Muscle of leg (tissue), 11 donors: Measurements from ENCODE around the gene CALCA. TPM values are rescaled to one million over a fixed set of nuclear protein-coding genes. Genes with fewer than 3 reads are reported as not detected.
A peak's percentile ranks its signal among the peaks of the same experiment; 100 is the strongest.

Experiments
- DNase-seq: peaks from one replicate; pipeline ENCODE4 v3.0.0; 2013
- H3K27ac ChIP-seq: one replicate; pipeline ENCODE4 v1.5.1; 2013; ENCODE audit warnings: mild to moderate bottlenecking, low read length, control low read depth
- H3K27me3 ChIP-seq: one replicate; pipeline ENCODE4 v1.6.1; 2013; ENCODE audit warnings: low read length; ENCODE audit not compliant: control insufficient read depth, insufficient read depth
- H3K36me3 ChIP-seq: one replicate; pipeline ENCODE4 v1.6.1; 2013; ENCODE audit warnings: low read length; ENCODE audit not compliant: control insufficient read depth, insufficient read depth
- H3K4me1 ChIP-seq: one replicate; pipeline ENCODE4 v1.6.1; 2013; ENCODE audit warnings: low read length; ENCODE audit not compliant: control insufficient read depth, insufficient read depth
- H3K4me3 ChIP-seq: one replicate; pipeline ENCODE4 v1.5.1; 2013; ENCODE audit warnings: low read length, control low read depth
- H3K9me3 ChIP-seq: replicated peaks from 2 replicates; pipeline ENCODE4 v1.6.1; 2013; ENCODE audit warnings: low read depth, low read length; ENCODE audit not compliant: control insufficient read depth
- WGBS: methylation state at CpG from one replicate; pipeline ENCODE4 v1.1.5; 2013; ENCODE audit warnings: missing lambda C conversion rate; ENCODE audit not compliant: insufficient coverage; 5-methylcytosine and 5-hydroxymethylcytosine counted together
- polyA plus RNA-seq, 8 donors: library from polyadenylated mRNA; unstranded; fragments of 120-200 nt; gene quantifications; one replicate each; pipeline versions ENCODE4 v1.2.1 to v1.2.3, GENCODE V29; 2013; ENCODE audit warnings: inconsistent platforms in 1 of 8, low replicate concordance in 1 of 8; ENCODE audit not compliant: insufficient read length in 8 of 8, insufficient read depth in 1 of 8
- total RNA-seq: library from RNA; stranded (reverse); fragments of 120-200 nt; gene quantifications from one replicate; pipeline ENCODE4 v1.2.4, GENCODE V29; 2013

CALCA gene
- total and polyA plus RNA-seq, 9 donors: 0.08 TPM; not detected in 8

DNA sequence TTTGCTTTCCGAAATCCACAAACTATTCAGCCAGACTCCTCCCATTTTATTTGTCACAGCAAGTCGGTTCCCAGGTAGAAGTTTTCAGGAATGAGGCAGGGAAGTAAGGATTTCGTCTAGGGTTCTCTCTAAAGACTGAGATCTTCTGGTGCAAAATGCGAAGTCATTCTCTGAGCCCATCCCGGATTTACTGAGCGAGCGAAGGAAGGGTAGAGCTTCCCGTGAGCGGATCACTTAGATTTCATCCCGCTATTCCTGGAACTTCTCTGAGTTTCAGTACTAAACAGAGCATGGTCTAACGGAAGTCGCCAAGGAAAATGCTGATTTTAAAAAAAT is 3.1 kb upstream of the CALCA start:
- Histone ChIP-seq H3K27ac (no peak overlapping the region), H3K9me3 (no peaks in the 10 kb centered on the region), H3K4me1 (peaks cover 23% of the 10 kb centered on the region), H3K36me3 (no peaks in the 10 kb centered on the region), H3K4me3 (no peak overlapping the region), H3K27me3 (peaks cover 53% of the 10 kb centered on the region)
- DNase-seq: peak; percentile 16
- WGBS: 0% methylated on average over 8 of the region's 12 CpGs

DNA sequence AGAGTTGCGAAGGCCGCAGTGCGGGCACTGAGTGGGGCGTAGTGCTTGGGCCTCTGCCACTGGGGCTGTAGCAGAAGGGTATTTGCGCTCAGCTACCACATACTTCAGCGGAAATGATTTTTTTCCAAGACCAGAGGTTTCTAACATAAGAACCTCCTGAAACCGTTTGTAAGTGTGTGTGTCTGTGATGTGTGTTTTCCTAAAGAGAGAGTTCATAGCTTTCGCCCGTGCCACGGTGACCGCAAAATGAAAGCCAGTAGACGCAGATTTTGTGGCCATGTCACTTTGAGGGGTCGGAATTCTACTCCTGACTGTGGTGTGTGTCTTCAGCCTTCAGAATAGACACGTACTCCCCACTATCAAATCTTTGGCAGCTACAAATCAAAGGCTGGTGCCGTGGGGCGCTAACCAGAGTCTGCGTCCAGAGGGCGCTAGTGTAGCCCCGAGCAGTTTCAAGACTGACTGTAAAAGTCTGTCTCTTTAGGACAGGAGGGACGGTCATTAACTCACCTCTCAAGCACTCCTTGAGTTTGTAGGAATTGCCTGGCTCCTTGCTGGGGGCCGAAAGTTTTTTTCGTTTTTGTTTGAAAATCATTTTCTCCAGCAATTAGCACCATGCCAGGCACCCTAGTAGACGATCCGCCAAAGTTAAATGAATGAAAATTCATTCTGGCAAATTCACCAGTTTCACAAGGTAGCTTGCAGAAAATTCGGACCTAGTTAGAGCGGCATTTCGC is 2.5 kb upstream of the CALCA start:
- H3K4me3 ChIP-seq: peak overlapping the region; percentile 7
- peaks cover 58% of the 10 kb centered on the region for H3K27me3 ChIP-seq
- H3K36me3 ChIP-seq: no peaks in the 10 kb centered on the region
- 2% methylated on average over 12 of the region's 27 CpGs for WGBS
- H3K27ac ChIP-seq: no peak overlapping the region
- H3K9me3 ChIP-seq: no peaks in the 10 kb centered on the region
- DNase-seq: peak; percentile 14
- H3K4me1 ChIP-seq: peaks cover 23% of the 10 kb centered on the region

DNA sequence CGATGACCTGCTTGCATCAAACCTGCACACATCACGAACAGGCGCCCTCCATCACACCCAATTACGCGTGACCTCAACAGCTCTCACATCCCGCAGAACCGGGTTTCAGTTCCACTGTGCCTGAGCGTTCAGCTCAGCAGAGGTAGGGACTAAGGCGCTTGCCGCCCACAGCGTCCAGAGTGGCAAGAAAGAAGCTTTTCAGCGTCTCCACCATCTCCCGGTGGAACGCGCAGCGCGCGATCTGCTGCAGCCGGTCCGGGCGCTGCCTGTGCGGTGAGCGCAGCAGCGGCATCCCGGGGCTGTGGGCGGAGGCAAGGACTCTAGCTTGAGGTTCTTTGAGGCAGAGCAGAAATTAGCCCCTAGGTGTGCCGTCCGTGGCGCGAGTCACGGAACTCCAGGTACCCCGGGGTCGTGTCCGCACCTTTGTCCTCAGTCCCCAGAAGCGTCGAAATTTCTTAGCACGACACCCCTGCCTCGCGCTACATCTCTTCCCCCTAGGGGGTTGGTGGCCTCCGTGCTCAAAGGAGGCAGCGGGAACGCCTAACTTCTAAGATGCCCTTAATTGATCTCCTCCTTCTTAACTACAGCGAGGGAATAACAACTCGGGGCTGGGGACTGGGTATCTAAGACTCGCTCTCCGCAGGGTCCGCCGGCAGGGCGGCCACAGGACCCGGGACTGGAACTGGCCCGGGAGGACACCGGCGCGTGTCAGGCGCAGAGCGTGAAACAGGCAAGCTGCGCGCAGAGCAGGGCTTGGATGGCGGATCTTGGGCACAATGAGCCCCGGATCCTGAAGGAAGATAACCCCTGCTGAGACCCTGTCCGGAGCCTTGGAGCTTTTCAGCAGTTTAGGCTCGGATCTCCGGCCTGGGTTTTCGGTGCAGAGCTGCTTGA is 1.7 kb upstream of the CALCA start:
- Histone ChIP-seq H3K4me3 (peak overlapping the region; percentile 7), H3K27ac (no peak overlapping the region), H3K4me1 (peaks cover 23% of the 10 kb centered on the region), H3K9me3 (no peaks in the 10 kb centered on the region), H3K36me3 (no peaks in the 10 kb centered on the region), H3K27me3 (peaks cover 66% of the 10 kb centered on the region)
- WGBS: under 1% methylated on average over 62 of the region's 64 CpGs
- DNase-seq: peak; percentile 8

DNA sequence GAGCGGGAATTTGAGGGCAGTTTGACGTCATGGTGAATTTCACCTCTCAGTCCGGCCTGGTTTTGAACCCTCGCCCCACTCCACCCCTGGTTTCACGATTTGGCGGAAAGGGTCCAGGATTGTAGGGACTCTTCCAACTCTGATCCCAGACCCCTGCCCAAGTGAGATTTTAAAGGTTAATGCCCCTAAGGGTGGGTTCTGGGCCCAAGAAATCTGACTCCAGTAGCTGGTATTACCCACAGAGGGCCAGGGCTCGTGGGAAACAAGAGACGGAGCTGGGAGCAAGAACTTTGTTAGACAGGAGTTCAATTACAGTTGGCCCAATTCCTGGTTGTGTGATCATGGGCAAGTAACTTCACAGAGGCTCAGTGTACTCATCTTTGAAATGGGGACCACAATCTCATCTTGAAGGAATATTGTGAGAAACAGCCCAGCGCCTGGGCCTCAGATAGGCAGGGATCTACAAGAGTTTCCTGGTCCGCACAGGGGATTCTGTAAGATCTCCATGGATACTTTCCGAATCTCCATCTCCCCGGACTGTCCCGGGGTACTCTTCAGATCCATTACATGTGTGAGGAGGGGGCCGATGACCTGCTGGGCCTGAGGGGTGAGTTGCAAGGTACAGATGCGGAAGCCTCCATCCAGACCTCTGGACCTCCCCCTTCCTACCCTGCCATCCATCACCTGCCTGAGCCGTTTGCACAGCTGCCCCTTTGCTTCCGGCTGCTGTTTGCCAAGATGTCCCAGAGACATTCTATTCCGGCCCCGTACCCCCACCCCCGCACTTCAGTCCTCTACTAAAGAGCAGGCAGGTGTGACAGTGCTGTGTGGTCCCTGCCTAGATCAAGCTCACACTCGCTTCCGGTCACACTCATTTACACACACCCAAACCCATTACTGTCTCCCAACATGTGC is 687 bp upstream of the CALCA start:
- peaks cover 23% of the 10 kb centered on the region for H3K4me1 ChIP-seq
- no peak overlapping the region for H3K4me3 ChIP-seq
- H3K27me3 ChIP-seq: peaks cover 72% of the 10 kb centered on the region
- no peak overlapping the region for H3K27ac ChIP-seq
- no peak for DNase-seq
- H3K9me3 ChIP-seq: no peaks in the 10 kb centered on the region
- 5% methylated on average over 9 of the region's 22 CpGs for WGBS
- no peaks in the 10 kb centered on the region for H3K36me3 ChIP-seq

DNA sequence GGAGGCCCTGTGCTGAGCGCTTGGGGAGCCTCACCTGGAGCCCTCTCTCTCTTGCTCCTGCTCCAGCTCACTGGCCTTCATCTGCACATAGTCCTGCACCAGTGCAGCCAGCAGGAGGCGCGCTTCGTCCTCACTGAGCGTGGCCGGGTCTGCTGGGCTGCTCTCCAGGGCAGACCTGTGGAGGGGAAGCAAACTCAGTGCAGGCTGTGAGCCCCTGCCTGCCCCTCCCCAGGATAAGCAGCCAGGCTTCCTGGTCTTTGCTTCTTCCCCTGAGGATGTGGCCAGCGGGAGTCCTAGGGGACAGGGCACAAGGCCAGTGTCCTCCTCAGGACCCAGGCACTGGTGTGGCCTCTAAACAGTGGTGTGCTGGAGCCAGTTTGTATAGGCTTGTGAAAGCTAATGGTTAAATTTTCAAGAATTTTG is 2.2 kb downstream of the CALCA start:
- H3K4me3 ChIP-seq: no peak overlapping the region
- peaks cover 67% of the 10 kb centered on the region for H3K27me3 ChIP-seq
- no peak for DNase-seq
- H3K4me1 ChIP-seq: peaks cover 19% of the 10 kb centered on the region
- H3K36me3 ChIP-seq: no peaks in the 10 kb centered on the region
- 5% methylated on average over 6 of the region's 7 CpGs for WGBS
- no peaks in the 10 kb centered on the region for H3K9me3 ChIP-seq
- H3K27ac ChIP-seq: no peak overlapping the region

DNA sequence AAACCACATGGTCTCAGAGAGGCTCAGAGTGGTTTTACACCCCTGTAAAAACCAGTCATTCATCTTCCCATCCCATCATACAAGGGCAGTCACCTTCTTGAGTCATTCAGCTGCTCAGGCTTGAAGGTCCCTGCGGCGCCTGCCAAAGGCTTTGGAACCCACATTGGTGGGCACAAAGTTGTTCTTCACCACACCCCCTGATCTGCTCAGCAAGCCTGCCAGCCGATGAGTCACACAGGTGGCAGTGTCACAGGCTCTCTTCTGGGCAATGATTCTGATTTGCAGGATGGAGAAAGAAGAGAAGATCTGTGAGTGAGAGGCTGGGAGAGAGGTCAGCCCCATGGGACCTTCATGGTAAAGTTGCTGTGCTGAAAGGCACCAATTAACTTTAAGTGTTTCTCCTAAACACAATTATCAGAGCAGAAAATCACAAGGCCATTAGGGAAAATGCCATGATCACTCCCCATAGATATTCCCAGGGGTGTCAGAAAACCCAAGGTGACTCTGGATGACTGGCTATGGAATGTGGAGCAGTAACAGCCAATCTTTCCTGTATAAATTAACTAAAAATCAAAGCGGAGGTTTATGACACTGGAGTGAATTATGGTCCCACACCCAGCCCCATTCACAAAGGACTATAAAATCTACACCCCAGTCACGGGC is 4.4 kb downstream of the CALCA start:
- H3K36me3 ChIP-seq: no peaks in the 10 kb centered on the region
- no peak for DNase-seq
- H3K4me3 ChIP-seq: no peak overlapping the region
- H3K9me3 ChIP-seq: no peaks in the 10 kb centered on the region
- peaks cover 45% of the 10 kb centered on the region for H3K27me3 ChIP-seq
- H3K27ac ChIP-seq: no peak overlapping the region
- WGBS: 54% methylated on average over 3 of the region's 5 CpGs
- peaks cover 5% of the 10 kb centered on the region for H3K4me1 ChIP-seq

DNA sequence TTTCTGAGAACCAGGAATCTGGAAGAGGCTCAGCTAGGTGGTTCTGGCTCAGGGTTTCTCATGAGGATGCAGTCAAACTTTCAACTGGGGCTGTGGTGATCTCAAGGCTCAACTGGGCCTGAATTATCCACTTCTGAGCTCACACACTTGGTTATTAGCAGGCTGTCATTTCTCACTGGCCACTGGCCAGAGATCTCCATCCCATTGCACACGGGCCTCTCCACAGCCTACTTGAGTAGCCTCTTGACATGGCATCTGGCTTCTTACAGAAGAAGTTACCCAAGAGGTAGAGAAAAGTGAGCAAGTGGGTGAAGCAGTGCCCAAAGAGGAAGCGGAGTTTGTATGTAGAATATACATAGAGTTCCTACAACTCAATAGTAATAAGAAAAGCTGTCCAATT is 16.0 kb downstream of the CALCA start:
- no peaks in the 10 kb centered on the region for H3K4me1 ChIP-seq
- no CpG with 5 or more reads among the region's 2 CpGs for WGBS
- H3K36me3 ChIP-seq: no peaks in the 10 kb centered on the region
- H3K4me3 ChIP-seq: no peak overlapping the region
- no peak for DNase-seq
- no peaks in the 10 kb centered on the region for H3K27me3 ChIP-seq
- no peaks in the 10 kb centered on the region for H3K9me3 ChIP-seq
- no peak overlapping the region for H3K27ac ChIP-seq

DNA sequence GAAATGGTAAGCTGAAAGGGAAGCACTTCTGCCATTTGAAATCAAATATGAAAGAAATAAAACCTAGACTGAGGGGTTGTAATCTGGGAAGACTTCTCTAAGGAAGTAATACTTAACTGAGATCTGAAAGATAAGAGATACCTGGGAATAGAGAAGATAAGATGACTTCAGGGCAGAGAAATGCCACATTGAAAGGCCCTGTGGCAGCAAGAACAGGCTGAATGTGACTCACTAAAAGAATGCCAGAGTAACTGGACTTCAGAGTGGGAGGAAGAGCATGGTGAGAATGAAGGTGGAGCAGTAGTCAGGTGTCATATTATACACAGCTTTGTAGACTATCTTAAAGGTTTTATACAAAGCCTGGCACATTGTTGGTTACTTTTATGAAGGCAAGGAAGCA is 17.6 kb downstream of the CALCA start:
- Histone ChIP-seq H3K9me3 (no peaks in the 10 kb centered on the region), H3K36me3 (no peaks in the 10 kb centered on the region), H3K4me3 (no peak overlapping the region), H3K27ac (no peak overlapping the region), H3K4me1 (no peaks in the 10 kb centered on the region), H3K27me3 (no peaks in the 10 kb centered on the region)
- DNase-seq: no peak

DNA sequence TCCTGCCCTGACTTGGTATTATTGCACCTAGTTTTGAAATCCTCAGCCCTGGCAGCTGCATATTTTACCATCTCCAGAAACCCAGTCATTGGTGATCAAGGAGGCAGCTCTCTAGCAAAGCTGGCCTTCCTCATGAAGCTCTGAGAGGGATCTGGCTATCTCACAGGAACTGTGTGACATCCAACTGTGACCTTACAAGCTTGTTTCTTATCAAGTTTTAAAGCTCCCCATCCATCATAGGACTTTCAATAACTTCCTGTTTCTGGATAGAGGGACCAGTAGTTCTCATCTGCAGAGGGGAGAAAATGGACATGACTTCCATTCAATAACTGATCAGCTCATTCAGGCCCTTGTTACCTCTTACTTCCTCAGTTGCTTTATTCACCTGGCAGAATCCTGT is 18.2 kb downstream of the CALCA start:
- H3K9me3 ChIP-seq: no peaks in the 10 kb centered on the region
- H3K27me3 ChIP-seq: no peaks in the 10 kb centered on the region
- H3K4me1 ChIP-seq: no peaks in the 10 kb centered on the region
- no peak overlapping the region for H3K4me3 ChIP-seq
- no peak for DNase-seq
- H3K27ac ChIP-seq: no peak overlapping the region
- H3K36me3 ChIP-seq: no peaks in the 10 kb centered on the region
